Gastroesophageal sphincter (tissue), 3 donors: ENCODE measurements around the gene AGBL1.

Experiments used
- EP300 ChIP-seq: sonication (generic); formaldehyde crosslinking; IDR thresholded peaks from one replicate; pipeline ENCODE4 v1.6.1; 2017; ENCODE audit warnings: antibody characterized with exemption, mild to moderate bottlenecking
- POLR2A ChIP-seq, 2 donors: fragments of 450-650 bp; IDR thresholded peaks; one replicate each; pipeline ENCODE4 v1.6.1; 2017; ENCODE audit warnings: antibody characterized with exemption in 2 of 2, mild to moderate bottlenecking in 2 of 2, moderate library complexity in 1 of 2
- TF ChIP-seq, protein P1 (sequence below), 4 experiments: fragments of 200-600 bp in 2 of 4; fragments of 450-650 bp in 2 of 4; sonication (generic) in 1 of 4; IDR thresholded peaks; one replicate each; pipeline ENCODE4 v1.5.1; 2017 to 2019; ENCODE audit warnings: antibody characterized with exemption in 4 of 4, mild to moderate bottlenecking in 2 of 4, moderate library complexity in 2 of 4

DNA sequence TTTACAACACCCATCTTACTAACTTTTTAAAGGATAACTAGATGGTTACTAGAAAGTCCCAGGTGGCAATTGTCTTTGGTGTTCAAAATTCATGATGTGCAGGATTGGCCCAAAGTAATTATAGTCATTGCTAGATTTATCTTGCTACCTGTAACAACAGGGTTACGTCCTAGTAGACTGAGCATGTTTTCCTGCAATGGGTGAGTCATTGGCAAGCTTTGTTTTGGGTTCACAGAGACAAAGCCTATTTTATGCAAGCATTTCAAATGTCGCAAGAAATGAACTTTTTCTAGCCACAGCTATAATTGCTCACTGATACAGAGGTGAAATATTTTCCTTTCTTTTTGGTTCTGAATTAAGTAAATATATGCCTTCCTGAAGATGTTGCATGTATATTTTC lies 267.6 kb downstream of the AGBL1 start:
- TF ChIP-seq, protein P1, sequence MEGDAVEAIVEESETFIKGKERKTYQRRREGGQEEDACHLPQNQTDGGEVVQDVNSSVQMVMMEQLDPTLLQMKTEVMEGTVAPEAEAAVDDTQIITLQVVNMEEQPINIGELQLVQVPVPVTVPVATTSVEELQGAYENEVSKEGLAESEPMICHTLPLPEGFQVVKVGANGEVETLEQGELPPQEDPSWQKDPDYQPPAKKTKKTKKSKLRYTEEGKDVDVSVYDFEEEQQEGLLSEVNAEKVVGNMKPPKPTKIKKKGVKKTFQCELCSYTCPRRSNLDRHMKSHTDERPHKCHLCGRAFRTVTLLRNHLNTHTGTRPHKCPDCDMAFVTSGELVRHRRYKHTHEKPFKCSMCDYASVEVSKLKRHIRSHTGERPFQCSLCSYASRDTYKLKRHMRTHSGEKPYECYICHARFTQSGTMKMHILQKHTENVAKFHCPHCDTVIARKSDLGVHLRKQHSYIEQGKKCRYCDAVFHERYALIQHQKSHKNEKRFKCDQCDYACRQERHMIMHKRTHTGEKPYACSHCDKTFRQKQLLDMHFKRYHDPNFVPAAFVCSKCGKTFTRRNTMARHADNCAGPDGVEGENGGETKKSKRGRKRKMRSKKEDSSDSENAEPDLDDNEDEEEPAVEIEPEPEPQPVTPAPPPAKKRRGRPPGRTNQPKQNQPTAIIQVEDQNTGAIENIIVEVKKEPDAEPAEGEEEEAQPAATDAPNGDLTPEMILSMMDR (IDR thresholded peaks at IDR 0.05) = no peak
- no peak for TF ChIP-seq POLR2A (IDR thresholded peaks at IDR 0.05)
- TF ChIP-seq EP300 = no peak
